DOHH2 (cell line): ENCODE measurements around the gene FAM151A.

Experiments
- H3F3A ChIP-seq: fragments of 200-600 bp; sonication (generic), shearing (Covaris generic); 2 replicates; pipeline ENCODE4 v1.6.0; 2016; ENCODE audit warnings: antibody characterized with exemption, mild to moderate bottlenecking; ENCODE audit not compliant: control insufficient read depth, insufficient read depth
- H3K27ac ChIP-seq: fragments of 200-600 bp; sonication (generic); 2 replicates; pipeline ENCODE4 v1.5.1; 2014; ENCODE audit warnings: low read depth, mild to moderate bottlenecking, low read length, moderate library complexity
- H3K27me3 ChIP-seq: fragments of 200-600 bp; sonication (generic); 2 replicates; pipeline ENCODE4 v1.6.1; 2014; ENCODE audit warnings: mild to moderate bottlenecking, low read length, mixed read lengths; ENCODE audit not compliant: control insufficient read depth
- H3K36me3 ChIP-seq: fragments of 200-600 bp; sonication (generic); 2 replicates; pipeline ENCODE4 v1.6.1; 2014; ENCODE audit warnings: mild to moderate bottlenecking, low read length, moderate library complexity, mixed read lengths; ENCODE audit not compliant: control insufficient read depth
- H3K4me1 ChIP-seq: fragments of 200-600 bp; sonication (generic); 2 replicates; pipeline ENCODE4 v1.6.1; 2014; ENCODE audit warnings: mild to moderate bottlenecking, low read length, mixed read lengths; ENCODE audit not compliant: control insufficient read depth
- H3K4me2 ChIP-seq: fragments of 200-600 bp; sonication (generic); 2 replicates; pipeline ENCODE4 v1.6.0; 2014; ENCODE audit warnings: mild to moderate bottlenecking, low read length, moderate library complexity
- H3K4me3 ChIP-seq: fragments of 200-600 bp; sonication (generic); 2 replicates; pipeline ENCODE4 v1.5.1; 2014; ENCODE audit warnings: mild to moderate bottlenecking, low read length, mixed read lengths
- H3K79me2 ChIP-seq: fragments of 200-600 bp; sonication (generic); 2 replicates; pipeline ENCODE4 v1.6.1; 2014; ENCODE audit warnings: mild to moderate bottlenecking, low read length, mixed read lengths; ENCODE audit not compliant: control insufficient read depth
- H3K9me2 ChIP-seq: fragments of 200-600 bp; sonication (generic); replicated peaks from 2 replicates; pipeline ENCODE4 v1.6.1; 2014; ENCODE audit warnings: mild to moderate bottlenecking, low read length, mixed read lengths; ENCODE audit not compliant: control insufficient read depth
- H3K9me3 ChIP-seq: fragments of 200-600 bp; sonication (generic); 2 replicates; pipeline ENCODE4 v1.6.1; 2014; ENCODE audit warnings: antibody characterized with exemption, low read length, mixed read lengths; ENCODE audit not compliant: control insufficient read depth, insufficient read depth
- H4K20me1 ChIP-seq: fragments of 200-600 bp; sonication (generic); 2 replicates; pipeline ENCODE4 v1.6.0; 2014; ENCODE audit warnings: low read depth, mild to moderate bottlenecking, antibody characterized with exemption, low read length, moderate library complexity; ENCODE audit not compliant: control insufficient read depth, insufficient read depth
- CTCF ChIP-seq: fragments of 200-600 bp; sonication (generic); IDR thresholded peaks from one replicate; pipeline ENCODE4 v1.5.1; 2014; ENCODE audit warnings: antibody characterized with exemption, mild to moderate bottlenecking, low read depth, low read length; ENCODE audit not compliant: poor library complexity, severe bottlenecking
- EZH2phosphoT487 ChIP-seq: fragments of 200-600 bp; sonication (generic); IDR thresholded peaks from 2 replicates; pipeline ENCODE4 v1.6.1; 2017; ENCODE audit warnings: borderline replicate concordance, mild to moderate bottlenecking, antibody characterized with exemption, low read length, moderate library complexity, mixed read lengths

The FAM151A gene

GRCh38 chr1:54615531-54616279 lies 7.6 kb downstream of the FAM151A start:
- H3K27ac ChIP-seq, result no peak overlapping the region
- H3K4me2 ChIP-seq, result no peak overlapping the region
- H3K36me3 ChIP-seq, result no peaks in the 10 kb centered on the region
- H3K79me2 ChIP-seq, result no peaks in the 10 kb centered on the region
- no peak for TF ChIP-seq CTCF
- no peak for TF ChIP-seq EZH2phosphoT487
- H3K4me3 ChIP-seq, result no peak overlapping the region
- H3F3A ChIP-seq, result no peaks in the 10 kb centered on the region
- no peaks in the 10 kb centered on the region for H3K9me2 ChIP-seq
- H3K27me3 ChIP-seq, result no peaks in the 10 kb centered on the region
- H3K4me1 ChIP-seq, result no peaks in the 10 kb centered on the region
- H3K9me3 ChIP-seq, result no peaks in the 10 kb centered on the region
- H4K20me1 ChIP-seq, result no peaks in the 10 kb centered on the region

GRCh38 chr1:54614563-54614962 lies 8.8 kb downstream of the FAM151A start:
- H3K9me2 ChIP-seq, result no peaks in the 10 kb centered on the region
- no peaks in the 10 kb centered on the region for H4K20me1 ChIP-seq
- H3K9me3 ChIP-seq, result no peaks in the 10 kb centered on the region
- no peaks in the 10 kb centered on the region for H3K79me2 ChIP-seq
- TF ChIP-seq EZH2phosphoT487 (no peak), CTCF (no peak)
- no peaks in the 10 kb centered on the region for H3F3A ChIP-seq
- H3K4me3 ChIP-seq, result no peak overlapping the region
- no peak overlapping the region for H3K27ac ChIP-seq
- H3K27me3 ChIP-seq, result no peaks in the 10 kb centered on the region
- H3K4me2 ChIP-seq, result no peak overlapping the region
- no peaks in the 10 kb centered on the region for H3K36me3 ChIP-seq
- H3K4me1 ChIP-seq, result no peaks in the 10 kb centered on the region

GRCh38 chr1:54614024-54614423 lies 9.3 kb downstream of the FAM151A start:
- no peaks in the 10 kb centered on the region for H3K27me3 ChIP-seq
- no peak for TF ChIP-seq CTCF
- H3K79me2 ChIP-seq, result no peaks in the 10 kb centered on the region
- H3K9me3 ChIP-seq, result no peaks in the 10 kb centered on the region
- no peaks in the 10 kb centered on the region for H4K20me1 ChIP-seq
- H3K9me2 ChIP-seq, result no peaks in the 10 kb centered on the region
- no peaks in the 10 kb centered on the region for H3F3A ChIP-seq
- H3K4me1 ChIP-seq, result no peaks in the 10 kb centered on the region
- H3K4me2 ChIP-seq, result no peak overlapping the region
- H3K4me3 ChIP-seq, result no peak overlapping the region
- H3K27ac ChIP-seq, result no peak overlapping the region
- H3K36me3 ChIP-seq, result no peaks in the 10 kb centered on the region
